Activated T-helper 2 cell treated with anti-CD3 and anti-CD28 coated beads, Interferon-gamma antibody, Interleukin-2, Interleukin-4, amounts not matched to agents 10 μg/mL and 5 μg/mL and 100 μg/mL, durations not matched to agents 14 hours and 24 hours and 36 hours (primary cell): Measurements from ENCODE around the gene XK. TPM values are rescaled to one million over a fixed set of nuclear protein-coding genes. Genes with fewer than 3 reads are reported as not detected.
"Not testable (repeated sequence)": the region's sequence is repeated elsewhere in the genome, so short reads cannot be mapped to it uniquely, and the experiment has no call there.

ENCODE experiments used
- DNase-seq: peaks from one replicate; pipeline ENCODE4 v3.0.0; 2021; ENCODE audit warnings: low spot score
- H3K27ac Mint-ChIP-seq: one replicate; pipeline ENCODE4 v1.8.0; 2021; ENCODE audit warnings: mixed read lengths
- H3K27me3 Mint-ChIP-seq: one replicate; pipeline ENCODE4 v1.8.0; 2021; ENCODE audit warnings: low read depth, mixed read lengths
- H3K36me3 Mint-ChIP-seq: one replicate; pipeline ENCODE4 v1.8.0; 2021; ENCODE audit warnings: low read depth, mixed read lengths
- H3K4me1 Mint-ChIP-seq: one replicate; pipeline ENCODE4 v1.8.0; 2021; ENCODE audit warnings: low read depth, mixed read lengths
- H3K4me3 Mint-ChIP-seq: one replicate; pipeline ENCODE4 v1.8.0; 2021; ENCODE audit warnings: low read depth, mild to moderate bottlenecking, moderate library complexity, mixed read lengths
- H3K9me3 Mint-ChIP-seq: one replicate; pipeline ENCODE4 v1.8.0; 2021; ENCODE audit warnings: mixed read lengths
- intact Hi-C: fragments of 100-400 bp; cut with micrococcal nuclease; formaldehyde crosslinking; loops from one replicate; pipeline ENCODE4 v1.15.1; 2023
- total RNA-seq: library from RNA; stranded (reverse); gene quantifications from 2 replicates; pipeline ENCODE4 v1.2.3, GENCODE V29; 2022

XK gene, protein sequence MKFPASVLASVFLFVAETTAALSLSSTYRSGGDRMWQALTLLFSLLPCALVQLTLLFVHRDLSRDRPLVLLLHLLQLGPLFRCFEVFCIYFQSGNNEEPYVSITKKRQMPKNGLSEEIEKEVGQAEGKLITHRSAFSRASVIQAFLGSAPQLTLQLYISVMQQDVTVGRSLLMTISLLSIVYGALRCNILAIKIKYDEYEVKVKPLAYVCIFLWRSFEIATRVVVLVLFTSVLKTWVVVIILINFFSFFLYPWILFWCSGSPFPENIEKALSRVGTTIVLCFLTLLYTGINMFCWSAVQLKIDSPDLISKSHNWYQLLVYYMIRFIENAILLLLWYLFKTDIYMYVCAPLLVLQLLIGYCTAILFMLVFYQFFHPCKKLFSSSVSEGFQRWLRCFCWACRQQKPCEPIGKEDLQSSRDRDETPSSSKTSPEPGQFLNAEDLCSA
- total RNA-seq: 0.32 and 0.34 TPM in 2 replicates

DNA sequence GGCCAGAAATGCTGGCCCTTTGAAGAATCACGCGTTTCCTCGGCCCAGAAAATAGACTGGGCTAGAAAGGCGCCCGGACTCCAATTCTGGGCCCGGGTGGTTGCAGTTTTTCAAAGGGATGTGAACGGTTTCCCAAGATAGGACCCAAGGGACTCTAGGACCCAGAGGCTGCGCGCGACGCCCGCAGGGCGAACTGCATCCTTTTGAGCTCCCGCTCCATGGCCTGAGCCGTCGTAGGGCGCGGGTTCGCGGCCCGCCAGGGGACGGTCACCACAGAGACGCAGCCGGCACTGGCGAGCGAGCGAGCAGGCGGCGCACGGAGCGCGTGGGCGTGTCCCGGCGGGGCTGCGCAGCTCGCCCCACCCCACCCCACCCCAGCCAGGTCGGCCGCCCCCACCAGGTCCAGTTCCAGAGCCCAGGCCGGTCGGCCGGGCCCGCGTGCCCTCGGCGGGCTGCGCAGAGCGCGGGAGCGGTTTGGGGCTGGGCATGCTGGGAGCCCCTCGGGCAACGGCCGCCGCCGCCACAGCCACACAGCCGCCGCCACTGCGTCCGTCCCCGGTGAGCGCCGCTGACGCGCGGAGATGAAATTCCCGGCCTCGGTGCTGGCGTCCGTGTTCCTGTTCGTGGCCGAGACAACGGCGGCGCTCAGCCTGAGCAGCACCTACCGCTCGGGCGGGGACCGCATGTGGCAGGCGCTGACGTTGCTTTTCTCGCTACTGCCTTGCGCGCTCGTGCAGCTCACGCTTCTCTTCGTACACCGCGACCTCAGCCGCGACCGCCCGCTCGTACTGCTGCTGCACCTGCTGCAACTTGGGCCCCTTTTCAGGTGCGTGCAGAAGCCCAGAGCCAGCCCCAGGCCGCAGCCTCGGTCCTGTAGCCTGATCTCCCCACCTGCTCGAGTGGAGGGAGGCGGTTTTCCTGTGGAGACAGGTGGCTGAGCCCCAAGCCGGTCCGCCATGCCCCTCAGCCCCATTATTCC lies at the start of gene XK:
Gene XK, plus strand, starts transcription at position 411 of the 979 bp plus-strand sequence. Its CDS starts 171 bp downstream, at position 582.
- H3K27me3 Mint-ChIP-seq: peaks cover 2% of the 10 kb centered on the region
- peak within 1 kb of the TSS; percentile 66 for H3K4me3 Mint-ChIP-seq
- H3K4me1 Mint-ChIP-seq: peaks cover 2% of the 10 kb centered on the region
- DNase-seq: peak; percentile 26
- H3K9me3 Mint-ChIP-seq: no peaks in the 10 kb centered on the region
- no peaks in the 10 kb centered on the region for H3K36me3 Mint-ChIP-seq
- intact Hi-C loops: loop anchor here (5.0 to 10.0 kb wide), 2 partner anchors 62 to 111 kb away; partner anchors contain the start of gene LANCL3
- H3K27ac Mint-ChIP-seq: no peak within 1 kb of the TSS

DNA sequence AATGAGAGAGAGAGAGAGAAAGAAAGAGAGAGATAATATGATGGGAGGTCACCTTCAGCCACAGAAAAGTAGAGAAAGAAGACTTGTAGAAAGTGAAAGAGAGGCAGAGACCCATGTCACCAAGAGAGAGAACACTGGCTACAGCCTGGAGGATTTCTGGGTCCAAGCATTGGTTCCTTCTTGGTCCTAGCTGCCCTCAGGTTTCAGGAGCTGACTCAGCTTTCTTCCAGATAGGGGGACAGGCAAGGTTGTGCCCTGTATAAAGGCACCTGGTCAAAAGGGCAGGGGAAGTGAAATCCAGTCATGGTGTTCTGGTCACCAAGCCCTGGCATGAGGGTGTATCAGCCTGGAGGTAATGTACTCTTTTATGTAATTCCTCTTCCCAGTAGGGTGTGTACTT lies 47.5 kb upstream of the XK start:
- no peaks in the 10 kb centered on the region for H3K4me1 Mint-ChIP-seq
- no peaks in the 10 kb centered on the region for H3K27me3 Mint-ChIP-seq
- H3K9me3 Mint-ChIP-seq: no peaks in the 10 kb centered on the region
- DNase-seq: no peak
- intact Hi-C loops: no loop called here
- H3K27ac Mint-ChIP-seq: no peak overlapping the region
- no peak overlapping the region for H3K4me3 Mint-ChIP-seq
- no peaks in the 10 kb centered on the region for H3K36me3 Mint-ChIP-seq

DNA sequence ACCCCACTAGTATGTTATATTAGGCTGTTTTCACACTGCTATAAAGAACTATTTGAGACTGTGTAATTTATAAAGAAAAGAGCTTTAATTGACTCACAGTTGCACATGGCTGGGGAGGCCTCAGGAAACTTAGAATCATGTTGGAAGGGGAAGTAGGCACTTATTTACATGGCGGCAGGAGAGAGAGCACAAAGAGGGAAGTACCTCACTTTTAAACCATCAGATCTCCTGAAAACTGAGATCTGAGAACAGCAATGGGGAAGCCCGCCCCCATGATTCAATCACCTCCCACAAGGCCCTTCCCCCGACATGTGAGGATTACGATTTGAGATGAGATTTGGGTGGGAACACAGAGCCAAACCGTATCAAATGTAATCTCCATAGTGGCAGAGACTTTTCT lies 45.4 kb upstream of the XK start:
- no peak for DNase-seq
- Mint-ChIP-seq H3K27ac (no peak overlapping the region), H3K27me3 (no peaks in the 10 kb centered on the region), H3K9me3 (no peaks in the 10 kb centered on the region), H3K36me3 (no peaks in the 10 kb centered on the region), H3K4me3 (no peak overlapping the region), H3K4me1 (no peaks in the 10 kb centered on the region)
- intact Hi-C loops: no loop called here

DNA sequence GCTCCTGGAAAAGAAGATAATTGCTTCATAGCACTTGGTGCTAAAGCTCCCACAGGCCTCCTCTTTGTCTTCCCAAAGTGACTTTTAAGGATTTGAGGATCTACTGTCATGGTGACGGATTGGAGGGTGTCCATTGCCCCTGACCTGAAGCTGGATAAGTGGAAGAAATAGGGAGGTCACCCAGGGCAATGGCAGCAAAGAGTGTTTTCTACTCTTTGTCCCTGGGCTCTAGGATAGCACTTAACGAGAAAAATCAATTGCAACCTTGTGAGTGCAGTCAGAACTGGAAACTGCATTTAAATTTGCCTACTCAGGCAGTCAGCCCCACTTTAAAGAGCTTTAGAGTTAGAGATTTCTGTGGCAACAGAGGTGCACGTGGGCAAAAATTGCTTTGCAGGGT lies 43.7 kb upstream of the XK start:
- no peaks in the 10 kb centered on the region for H3K9me3 Mint-ChIP-seq
- no peak overlapping the region for H3K27ac Mint-ChIP-seq

DNA sequence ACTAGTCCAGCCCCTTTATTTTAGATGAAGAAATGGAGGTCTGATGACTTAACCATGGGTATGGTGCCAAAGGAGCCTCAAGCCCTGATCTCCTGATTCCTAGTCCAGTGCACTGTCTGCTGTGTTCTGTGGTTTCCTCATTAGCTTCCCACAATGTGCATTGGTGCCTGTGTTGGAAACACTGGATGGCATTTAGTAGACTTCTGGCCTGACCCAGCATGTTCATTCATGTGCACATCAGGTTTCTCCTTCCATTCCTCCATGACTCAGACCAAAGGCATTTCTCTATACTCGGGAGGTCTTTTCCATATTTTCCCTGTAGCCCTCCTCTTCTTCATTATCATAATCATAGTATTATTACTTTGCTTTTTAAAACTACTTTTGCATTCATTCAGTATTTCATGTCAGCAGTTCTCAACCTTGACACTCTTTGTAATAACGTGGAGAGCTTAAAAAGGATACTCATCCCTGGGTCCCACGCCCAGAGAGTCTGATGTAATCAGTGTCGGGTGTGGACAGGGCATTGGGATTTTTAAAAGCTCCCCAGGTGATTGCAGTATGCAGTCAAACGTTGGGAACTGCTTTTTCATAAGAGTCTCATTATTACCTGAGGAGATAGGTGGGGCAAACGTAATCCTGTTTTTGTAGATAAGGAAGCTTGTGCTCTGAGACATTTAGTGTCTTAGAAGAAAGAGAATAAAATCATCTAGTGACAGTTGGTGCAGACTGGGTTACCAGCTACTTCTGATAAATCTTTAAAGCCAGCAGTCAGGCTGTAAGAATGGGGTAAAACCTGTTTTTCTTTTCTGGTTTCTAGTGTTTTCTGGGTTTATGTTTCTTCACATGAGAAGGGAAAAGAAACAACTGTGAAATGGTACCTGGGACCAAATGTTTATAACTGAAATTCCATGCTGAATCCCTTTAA lies 40.9 kb upstream of the XK start:
- H3K36me3 Mint-ChIP-seq: no peaks in the 10 kb centered on the region
- no peaks in the 10 kb centered on the region for H3K4me1 Mint-ChIP-seq
- H3K27ac Mint-ChIP-seq: no peak overlapping the region
- no peak for DNase-seq
- H3K27me3 Mint-ChIP-seq: no peaks in the 10 kb centered on the region
- H3K4me3 Mint-ChIP-seq: no peak overlapping the region
- intact Hi-C loops: no loop called here
- no peaks in the 10 kb centered on the region for H3K9me3 Mint-ChIP-seq

More for the DNA sequence above, 43.7 kb upstream of the XK start:
- Mint-ChIP-seq H3K36me3 (no peaks in the 10 kb centered on the region), H3K4me3 (no peak overlapping the region), H3K4me1 (no peaks in the 10 kb centered on the region), H3K27me3 (no peaks in the 10 kb centered on the region)
- no peak for DNase-seq
- intact Hi-C loops: no loop called here

DNA sequence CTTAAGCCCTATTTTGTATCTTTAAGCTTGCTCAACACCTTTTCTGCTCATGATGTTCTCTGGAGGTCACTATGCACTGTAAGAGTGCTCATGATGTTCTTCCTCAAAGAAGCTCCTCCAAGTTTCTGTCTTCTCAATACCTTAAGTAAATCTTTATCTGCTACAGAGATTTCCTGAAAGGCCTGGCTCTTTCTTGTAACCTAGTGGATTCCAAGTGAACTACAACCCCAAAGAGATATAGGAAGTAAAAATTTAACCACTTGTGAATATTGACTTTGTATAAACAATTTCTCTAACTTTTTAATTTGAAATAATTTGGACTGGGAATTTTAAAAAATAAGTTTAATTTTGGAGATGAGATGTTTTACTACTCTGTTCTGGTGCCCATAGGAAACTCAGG lies 39.3 kb upstream of the XK start:
- DNase-seq: no peak
- no peak overlapping the region for H3K27ac Mint-ChIP-seq
- no peaks in the 10 kb centered on the region for H3K27me3 Mint-ChIP-seq
- H3K36me3 Mint-ChIP-seq: no peaks in the 10 kb centered on the region
- intact Hi-C loops: no loop called here
- no peak overlapping the region for H3K4me3 Mint-ChIP-seq
- no peaks in the 10 kb centered on the region for H3K9me3 Mint-ChIP-seq
- H3K4me1 Mint-ChIP-seq: no peaks in the 10 kb centered on the region

DNA sequence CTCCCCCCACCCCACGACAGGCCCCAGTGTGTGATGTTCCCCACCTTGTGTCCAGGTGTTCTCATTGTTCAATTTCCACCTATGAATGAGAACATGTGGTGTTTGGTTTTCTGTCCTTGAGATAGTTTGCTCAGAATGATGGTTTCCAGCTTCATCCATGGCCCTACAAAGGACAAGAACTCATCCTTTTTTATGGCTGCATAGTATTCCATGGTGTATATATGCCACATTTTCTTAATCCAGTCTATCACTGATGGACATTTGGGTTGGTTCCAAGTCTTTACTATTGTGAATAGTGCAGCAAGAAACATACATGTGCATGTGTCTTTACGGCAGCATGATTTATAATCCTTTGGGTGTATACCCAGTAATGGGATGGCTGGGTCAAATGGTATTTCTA lies 34.7 kb upstream of the XK start:
- H3K36me3 Mint-ChIP-seq, H3K27me3 Mint-ChIP-seq, H3K27ac Mint-ChIP-seq, H3K4me1 Mint-ChIP-seq, H3K9me3 Mint-ChIP-seq, DNase-seq, intact Hi-C loops, H3K4me3 Mint-ChIP-seq: not testable (repeated sequence)

DNA sequence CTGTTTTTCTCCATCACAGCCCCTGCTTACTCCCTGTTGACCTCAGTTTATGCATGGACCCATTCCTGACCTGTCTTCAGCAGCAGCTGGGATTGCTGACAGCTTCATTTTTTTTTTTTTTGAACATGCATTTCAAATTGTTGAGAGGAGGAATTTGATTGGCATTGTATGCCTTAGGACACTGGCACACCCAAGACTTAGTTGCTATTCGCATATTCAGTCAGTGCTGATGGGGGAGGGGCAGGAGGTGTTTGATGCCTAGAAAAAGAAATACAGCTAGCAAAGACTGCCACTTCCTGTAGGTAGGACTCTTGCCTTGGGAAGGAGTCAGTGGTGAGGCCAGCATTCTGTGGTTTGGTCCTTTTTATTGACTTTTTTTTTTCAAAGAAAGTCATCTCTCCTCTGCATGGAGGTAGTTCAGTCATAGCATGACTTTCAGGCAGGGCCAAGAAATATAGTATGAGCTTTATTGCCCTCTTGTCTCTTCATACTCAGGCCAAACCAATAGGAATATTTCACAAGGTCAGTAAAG lies 33.6 kb upstream of the XK start:
- Mint-ChIP-seq H3K27ac (no peak overlapping the region), H3K36me3 (no peaks in the 10 kb centered on the region), H3K4me1 (peaks cover 2% of the 10 kb centered on the region), H3K9me3 (no peaks in the 10 kb centered on the region), H3K27me3 (no peaks in the 10 kb centered on the region), H3K4me3 (no peak overlapping the region)
- no peak for DNase-seq
- intact Hi-C loops: no loop called here

DNA sequence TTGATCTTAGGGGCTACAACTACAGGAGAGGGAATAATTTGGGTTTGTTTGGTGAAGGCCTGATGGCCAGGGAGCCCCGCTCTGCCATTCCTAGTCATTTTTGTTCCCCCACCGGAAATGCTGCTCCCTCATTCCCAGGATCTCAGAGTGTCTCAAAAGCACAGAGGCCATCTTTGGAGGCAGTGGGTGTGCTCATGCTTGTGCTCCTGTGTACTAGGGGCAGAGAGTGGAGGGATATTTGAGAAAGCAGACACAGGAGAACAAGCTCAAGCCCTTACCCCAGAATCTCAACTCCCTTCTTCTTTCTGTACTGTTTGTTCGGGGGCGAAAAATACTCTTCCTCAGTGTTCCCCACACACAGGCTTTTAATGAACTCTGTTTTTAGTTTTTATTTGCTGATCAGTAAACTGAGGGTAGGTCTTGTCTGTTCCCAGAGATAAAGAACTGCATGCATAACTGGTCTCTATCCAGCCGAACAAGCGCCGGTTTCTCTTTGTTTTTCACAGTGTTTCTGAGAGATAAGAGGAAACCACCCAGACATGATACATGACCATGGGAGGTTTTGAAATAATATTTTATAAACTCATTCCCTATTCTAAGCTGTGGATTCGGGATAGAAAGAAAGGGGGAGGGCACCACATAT lies 32.9 kb upstream of the XK start:
- Mint-ChIP-seq H3K4me1 (peaks cover 2% of the 10 kb centered on the region), H3K36me3 (no peaks in the 10 kb centered on the region), H3K4me3 (no peak overlapping the region), H3K9me3 (no peaks in the 10 kb centered on the region), H3K27me3 (no peaks in the 10 kb centered on the region), H3K27ac (no peak overlapping the region)
- no peak for DNase-seq
- intact Hi-C loops: no loop called here

DNA sequence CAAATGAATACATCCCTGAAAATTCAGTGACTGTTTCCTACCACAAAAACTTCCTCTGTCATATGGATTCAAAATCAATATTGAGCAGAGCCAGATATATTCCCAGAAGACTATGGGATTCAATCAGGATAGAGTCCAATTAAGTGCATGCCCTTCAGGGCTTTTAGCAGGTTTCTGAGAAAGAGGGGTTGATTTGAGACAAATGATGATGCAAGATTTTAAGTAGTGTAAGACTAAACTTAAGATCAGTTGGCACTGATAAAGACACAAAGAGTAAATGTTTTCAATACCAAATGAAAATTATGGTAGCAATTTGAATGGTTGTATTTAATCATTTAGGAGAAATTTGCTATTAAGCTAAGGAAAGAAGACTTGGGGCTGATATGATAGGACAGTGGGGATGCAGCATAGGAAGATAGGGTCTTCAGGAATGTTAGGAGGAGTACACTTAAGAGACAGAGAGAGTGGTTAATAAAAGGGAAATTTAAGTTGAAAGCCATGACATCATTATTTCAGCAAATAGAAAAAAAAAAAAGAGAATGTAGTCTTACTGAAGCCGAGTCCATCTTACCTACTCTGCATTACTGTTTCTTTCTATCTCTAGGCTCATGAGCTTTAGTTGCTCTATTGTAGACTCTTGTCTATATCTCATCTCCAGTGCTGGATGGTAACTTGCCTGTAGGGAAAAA lies 32.0 kb upstream of the XK start:
- no peaks in the 10 kb centered on the region for H3K36me3 Mint-ChIP-seq
- H3K27ac Mint-ChIP-seq: no peak overlapping the region
- H3K27me3 Mint-ChIP-seq: no peaks in the 10 kb centered on the region
- no peak for DNase-seq
- no peaks in the 10 kb centered on the region for H3K9me3 Mint-ChIP-seq
- intact Hi-C loops: no loop called here
- H3K4me3 Mint-ChIP-seq: no peak overlapping the region
- H3K4me1 Mint-ChIP-seq: peaks cover 2% of the 10 kb centered on the region

DNA sequence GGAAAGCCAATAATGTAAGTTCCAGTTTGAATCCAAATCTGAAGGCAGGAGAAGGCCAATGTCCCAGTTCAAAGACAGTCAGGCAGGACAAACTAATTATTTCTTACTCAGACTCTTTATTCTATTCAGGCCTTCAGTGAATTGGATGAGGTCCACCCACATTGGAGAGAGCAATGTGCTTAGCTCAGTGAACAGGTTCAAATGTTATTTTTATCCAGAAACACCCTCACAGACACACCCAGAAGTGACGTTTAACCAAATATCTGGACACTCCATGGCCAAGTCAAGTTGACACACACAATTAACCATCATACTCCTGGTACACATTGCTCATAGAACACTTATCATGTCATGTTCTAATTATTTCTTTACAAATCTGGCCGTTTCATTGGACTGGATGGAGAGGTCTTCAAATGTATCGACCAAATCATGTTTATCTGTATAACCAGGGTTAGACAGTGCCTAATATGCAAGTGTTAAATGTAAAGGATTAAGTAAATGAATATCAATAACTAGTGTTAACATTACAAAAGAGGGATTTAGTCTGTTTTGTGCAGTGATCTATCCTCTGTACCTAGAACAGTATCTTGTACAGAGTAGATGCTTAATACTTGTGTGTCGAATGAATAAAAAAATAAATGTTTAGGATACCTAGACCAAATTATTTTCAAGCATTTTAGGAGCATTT lies 27.1 kb upstream of the XK start:
- no peak overlapping the region for H3K4me3 Mint-ChIP-seq
- no peak for DNase-seq
- intact Hi-C loops: no loop called here
- no peaks in the 10 kb centered on the region for H3K9me3 Mint-ChIP-seq
- no peaks in the 10 kb centered on the region for H3K27me3 Mint-ChIP-seq
- no peaks in the 10 kb centered on the region for H3K4me1 Mint-ChIP-seq
- no peaks in the 10 kb centered on the region for H3K36me3 Mint-ChIP-seq
- H3K27ac Mint-ChIP-seq: no peak overlapping the region
